Fibroblast of peridontal ligament (primary cell): ENCODE results near the gene VAT1.
"Not testable (repeated sequence)": the region's sequence is repeated elsewhere in the genome, so short reads cannot be mapped to it uniquely, and the experiment has no call there.

Source experiments
- DNase-seq: peaks from one replicate; pipeline ENCODE4 v3.0.0-alpha.2; 2010; ENCODE audit errors: extremely low read depth

The VAT1 gene

DNA sequence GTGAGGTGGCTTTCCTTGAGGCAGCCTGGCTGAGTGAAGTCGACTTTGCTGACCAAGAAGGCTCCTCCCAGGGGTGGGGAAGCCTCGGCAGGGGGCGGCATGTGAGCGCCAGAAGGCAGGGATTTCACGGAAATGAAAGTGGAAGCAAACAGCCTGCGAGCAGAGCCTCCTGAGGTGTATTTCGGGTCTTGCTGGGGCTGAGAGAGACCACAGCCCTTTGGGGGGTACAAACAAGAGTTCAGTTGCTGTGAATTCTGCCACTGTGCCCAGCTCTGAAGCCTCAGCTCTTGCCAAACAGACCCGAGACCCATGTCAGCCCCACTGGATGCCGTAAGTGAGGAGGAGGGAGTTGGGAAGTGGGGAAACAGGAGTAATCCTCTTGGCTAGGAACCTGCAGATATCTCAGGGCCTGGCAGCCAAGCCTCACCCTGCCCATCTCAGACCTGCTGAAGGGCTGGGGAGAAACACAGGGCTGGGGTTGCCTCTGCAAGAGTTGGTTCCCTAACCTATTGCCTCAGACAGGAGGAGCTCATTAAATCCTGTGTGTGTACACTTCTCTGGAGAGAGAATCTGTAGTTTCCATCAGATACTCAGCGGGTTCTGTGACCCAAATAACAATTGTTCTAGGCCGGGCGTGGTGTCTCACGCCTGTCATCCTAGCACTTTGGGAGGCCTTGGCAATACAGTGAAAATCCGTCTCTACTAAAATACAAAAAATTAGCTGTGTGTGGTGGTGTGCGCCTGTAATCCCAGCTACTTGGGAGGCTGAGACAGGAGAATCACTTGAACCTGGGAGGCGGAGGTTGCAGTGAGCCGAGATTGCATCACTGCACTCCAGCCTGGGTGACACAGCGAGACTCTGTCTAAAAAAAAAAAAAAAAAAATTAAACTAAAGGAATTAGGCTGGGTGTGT is 15.3 kb downstream of the VAT1 start, which contains the start of gene IFI35:
TSS of gene IFI35 (plus strand) at position 146 of the 913 bp plus-strand sequence. CDS start at position 310, 164 bp downstream.
- peak; percentile 82 for DNase-seq

DNA sequence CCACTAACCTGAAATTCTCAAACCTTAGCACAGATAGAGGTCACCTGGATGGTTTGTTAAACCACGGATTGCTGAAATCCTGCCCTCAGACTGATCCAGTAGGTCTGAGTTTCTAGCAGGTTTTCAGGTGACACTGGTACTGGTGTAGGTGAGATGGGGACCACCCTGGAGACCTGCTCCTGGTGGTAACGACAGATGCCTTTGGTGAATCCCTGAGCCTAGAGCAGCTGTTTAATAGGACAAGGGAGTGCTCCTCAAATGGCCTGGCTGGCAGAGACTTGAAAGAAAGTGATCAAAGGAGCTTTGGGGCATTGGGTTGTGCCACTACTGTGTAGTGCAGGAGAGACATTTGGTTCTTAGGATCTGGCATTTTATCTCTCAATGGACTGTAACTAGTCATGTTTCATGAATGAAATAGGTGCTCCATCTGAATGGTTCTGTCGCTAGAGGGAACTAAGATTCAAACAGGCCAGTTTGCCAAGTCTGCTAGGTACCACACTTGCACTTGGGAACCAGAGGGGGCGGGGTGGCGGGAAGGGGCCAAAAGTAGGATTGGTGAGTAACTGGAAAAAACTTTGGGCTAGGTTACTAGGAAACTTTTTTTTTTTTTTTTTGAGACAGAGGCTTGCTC is 18.5 kb downstream of the VAT1 start:
- no peak for DNase-seq

DNA sequence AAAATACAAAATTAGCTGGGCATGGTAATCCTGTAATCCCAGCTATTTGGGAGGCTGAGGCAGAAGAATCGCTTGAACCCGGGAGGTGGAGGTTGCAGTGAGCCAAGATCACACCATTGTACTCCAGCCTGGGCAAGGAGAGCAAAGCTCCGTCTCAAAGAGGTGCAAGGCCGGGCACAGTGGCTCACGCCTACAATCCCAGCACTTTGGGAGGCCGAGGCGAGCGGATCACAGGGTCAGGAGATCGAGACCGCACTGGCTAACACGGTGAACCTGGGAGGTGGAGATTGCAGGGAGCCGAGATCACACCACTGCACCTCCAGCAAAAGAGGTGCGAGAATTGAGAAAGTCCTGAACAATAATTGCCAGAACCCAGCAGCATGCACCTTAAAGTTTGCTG is 21.3 kb downstream of the VAT1 start:
- not testable (repeated sequence) for DNase-seq

DNA sequence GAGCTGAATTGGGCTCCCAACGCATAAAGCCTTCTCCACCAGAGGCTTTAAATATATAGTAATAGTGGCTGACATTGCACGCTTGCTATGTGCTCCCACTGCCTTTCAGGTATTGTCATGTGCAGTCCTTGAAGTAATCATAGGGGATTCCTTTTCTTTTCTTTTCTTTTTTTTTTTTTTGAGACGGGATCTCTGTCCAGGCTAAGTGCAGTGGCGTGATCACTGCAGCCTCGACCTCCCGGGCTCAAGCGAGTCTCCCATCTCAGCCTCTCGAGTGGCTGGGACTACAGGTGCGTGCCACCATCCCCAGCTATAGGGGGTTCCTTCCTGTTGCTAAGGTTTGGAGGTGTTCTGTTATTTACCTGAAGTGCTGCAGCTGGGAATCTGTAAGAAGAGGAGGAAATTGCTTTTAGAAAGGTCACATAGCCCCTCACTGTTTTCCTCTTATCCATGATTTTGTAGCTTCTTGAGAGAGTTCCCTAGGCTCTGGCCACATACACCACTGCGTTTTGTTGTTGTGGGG is 23.1 kb downstream of the VAT1 start:
- no peak for DNase-seq

DNA sequence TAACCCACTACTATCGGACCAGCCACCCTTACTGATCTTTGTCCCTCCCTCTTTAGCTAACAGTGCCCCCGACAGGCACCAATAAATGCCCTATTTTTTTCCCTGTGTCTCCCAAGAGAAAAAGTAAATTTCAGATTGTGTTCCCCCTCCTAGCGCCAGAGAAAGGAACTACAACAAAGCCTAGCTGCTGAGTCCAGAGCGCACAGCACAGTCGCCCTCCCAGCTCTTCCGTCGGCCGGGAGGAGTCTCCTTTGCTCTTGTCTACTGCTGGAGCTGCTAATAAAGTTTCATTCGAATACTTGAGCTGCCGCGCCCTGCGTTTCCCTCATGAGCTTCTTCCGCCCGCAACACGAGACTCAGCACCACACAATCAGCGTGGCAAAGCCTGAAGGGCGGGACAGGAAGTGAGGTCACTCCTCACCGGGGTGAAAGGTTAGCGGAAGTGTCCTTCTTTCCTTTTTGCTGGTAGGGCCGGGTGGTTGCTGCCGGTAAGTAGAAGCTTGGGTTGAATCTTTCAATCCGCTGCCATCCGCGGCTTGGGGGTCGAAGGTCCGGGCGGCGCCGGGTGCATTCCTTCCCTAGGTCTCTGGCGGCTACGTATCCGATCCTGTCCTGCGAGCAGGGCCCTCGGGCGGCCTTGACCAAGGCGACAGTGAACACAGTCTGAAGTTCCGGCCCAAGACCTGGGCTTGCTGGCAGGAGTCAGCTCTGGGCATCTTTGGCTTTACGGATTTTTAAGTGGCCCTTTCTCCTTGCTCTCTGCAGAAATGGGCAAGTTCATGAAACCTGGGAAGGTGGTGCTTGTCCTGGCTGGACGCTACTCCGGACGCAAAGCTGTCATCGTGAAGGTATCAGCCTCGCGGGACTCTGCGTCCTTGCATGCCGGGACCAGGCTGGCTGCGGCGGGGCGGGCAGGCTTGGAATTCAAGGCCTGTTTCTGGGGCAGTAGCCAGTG is 23.9 kb downstream of the VAT1 start, which contains the start of gene RPL27:
TSS of gene RPL27 (plus strand) at position 436 of the 955 bp plus-strand sequence. CDS start at position 768, 332 bp downstream.
- peak; percentile 100 for DNase-seq

DNA sequence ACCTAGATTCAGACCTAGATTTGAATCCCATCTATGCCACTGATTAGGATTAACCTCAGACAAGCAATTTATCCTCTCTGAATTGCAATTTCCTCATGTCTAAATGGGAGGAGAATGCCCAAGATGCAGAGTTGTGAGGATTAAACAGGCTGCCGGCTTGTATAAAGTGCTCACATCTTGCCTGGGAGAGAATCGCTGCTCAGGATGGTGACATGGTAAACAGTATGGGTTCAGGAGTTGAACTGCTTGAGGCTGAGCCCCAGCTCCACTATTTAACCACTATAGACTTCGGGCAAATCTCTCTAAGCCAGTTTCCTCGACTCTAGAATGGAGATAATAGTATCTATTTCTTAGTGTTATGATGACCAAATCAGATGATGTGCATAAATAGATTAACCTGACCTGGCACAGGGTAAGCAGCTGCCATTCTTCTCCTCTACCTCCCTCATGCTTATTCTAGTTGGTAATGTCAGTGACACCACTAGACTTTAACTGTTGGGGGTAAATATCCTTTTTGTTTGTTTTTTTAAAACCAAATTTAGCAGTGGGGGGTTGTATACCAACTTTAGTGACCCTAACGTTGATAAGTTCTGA is 24.7 kb downstream of the VAT1 start:
- DNase-seq: peak; percentile 28

DNA sequence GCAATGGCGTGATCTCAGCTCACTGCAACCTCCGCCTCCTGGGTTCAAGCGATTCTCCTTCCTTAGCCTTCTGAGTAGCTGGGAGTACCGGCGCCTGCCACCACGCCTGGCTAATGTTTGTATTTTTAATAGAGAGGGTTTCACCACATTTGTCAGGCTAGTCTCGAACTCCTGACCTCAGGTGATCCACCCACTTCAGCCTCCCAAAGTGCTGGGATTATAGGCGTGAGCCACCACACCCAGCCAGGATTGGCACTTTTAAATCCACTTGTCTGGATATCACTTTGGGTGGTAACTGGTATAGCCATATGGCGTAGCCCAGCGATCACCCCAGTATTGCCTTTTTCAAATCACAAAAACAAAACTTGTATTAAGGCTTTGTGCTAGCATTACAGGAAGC is 28.3 kb downstream of the VAT1 start:
- DNase-seq: not testable (repeated sequence)

DNA sequence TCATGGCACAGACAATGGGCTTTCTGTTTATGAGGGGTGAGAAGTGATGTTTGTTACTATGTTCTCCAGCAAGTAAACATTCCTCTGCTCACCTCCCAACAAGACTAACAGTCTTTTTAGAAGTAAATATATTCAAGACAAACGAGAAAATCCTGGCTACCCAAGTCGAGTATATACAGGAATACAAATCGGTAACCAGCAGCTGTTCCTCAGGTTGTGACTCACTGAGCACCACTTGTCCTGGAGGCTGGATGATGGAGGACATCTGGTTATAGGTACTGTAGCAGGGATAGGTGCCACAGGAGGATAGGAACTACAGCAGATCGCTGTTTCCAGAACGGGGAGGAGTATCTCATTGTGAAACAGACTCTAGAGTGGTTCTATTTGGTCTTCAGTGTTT is 29.3 kb downstream of the VAT1 start:
- DNase-seq: no peak

DNA sequence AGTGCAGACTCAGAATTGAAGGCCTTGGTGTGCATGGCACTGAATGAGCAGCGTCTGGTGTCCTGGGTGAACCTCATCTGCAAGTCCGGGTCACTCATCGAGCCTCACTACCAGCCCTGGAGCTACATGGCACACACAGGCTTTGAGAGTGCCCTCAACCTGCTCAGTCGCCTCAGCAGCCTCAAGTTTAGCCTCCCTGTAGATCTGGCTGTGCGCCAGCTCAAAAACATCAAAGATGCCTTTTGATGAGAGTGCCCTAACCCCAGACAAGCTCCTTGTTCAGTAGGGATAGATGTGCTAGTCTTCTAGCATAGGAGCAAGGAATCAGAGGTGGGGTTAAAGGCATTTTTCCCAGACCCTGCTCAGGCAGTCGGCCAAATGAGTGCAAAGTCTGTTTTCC is 30.7 kb downstream of the VAT1 start:
- no peak for DNase-seq

DNA sequence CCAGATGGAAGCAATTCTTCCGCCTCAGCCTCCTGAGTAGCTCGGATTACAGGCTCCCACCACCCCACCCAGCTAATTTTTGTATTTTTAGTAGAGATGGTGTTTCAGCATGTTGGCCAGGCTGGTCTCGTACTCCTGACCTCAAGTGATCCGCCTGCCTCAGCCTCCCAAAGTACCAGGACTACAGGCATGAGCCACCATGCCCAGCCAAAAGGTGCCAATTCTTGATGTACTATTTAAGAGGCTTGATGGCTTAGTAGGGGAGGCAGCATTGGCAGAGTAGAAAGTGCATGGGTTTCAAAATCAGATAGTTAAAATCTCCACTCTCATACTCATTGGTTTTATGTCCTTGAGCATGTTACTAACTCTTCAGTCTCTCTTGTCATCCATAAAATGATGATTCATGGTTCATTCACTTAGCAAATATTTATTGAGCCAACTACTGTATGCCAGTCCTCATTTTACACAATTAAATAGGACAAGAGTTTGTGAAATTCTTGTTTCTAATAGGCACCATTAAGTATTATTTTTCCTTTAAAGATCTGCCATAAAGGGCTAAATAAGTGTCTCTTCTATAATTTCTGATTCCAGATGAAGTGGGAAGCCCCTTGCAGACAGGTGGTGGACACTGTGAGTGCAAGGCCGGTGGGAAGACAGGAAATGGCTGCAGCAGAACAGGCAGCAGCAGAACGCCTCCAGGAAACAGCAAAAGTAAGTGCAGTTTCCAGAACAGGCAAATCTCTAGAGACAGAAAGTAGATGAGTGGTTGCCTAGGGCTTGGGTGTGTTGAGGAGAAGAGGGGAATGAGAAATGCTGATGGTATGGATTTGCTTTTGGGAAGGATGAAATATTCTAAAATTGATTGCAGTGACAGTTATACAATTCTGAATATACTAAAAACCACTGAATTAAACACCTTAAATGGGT is 32.2 kb downstream of the VAT1 start:
- DNase-seq: peak; percentile 41

DNA sequence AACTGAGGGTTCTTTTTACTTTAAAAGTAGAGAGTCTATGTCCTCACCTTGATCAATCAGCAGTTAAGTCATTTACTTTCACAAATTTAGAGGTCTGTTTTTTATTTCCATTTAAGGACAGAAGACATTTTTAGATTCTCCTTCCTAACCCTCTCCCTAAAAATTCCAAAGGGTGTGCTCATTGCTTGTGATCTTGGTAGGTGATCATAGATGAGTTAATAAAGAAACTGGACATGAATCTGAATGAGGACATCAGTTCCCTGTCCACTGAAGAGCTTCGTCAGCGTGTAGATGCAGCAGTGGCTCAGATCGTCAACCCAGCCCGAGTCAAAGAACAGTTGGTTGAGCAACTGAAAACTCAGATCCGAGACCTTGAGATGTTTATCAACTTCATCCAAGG is 33.0 kb downstream of the VAT1 start:
- DNase-seq: no peak

DNA sequence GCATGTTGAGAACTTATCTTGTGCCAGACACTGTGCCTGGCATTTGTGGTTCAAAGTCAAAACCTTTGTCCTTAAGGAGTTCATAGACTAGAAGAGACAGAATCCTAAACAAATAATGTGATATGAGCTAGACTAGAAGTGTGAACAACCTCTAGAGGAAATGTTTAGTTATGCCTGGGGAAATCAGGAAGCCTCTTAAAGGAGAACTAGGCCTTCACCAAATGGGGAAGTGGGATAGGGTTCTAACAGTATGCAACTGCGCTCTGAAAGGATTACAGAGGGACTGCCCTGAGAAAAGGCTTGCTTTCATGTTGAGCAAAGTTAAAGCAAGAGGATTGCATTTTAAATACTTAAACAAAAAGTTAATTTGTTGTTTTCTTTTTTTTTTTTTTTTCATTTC is 37.0 kb downstream of the VAT1 start:
- DNase-seq: no peak

DNA sequence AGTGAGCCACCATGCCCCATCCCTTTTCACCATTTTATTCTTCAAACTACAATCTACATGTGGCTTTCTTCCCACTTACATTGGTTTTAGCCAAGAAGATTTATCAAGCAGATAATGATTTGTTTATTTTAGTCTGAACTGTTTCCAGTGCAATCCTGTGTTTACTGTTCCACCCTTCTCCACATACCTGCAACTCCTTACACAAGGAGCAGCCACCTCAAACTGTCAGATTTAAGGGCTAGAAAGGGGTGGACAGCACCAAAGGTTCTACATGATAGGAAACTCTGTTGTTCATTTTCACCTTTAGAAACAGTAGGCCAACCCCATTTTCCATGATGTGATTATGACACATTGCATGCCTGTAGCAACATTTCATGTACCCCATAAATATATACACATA is 39.9 kb downstream of the VAT1 start:
- DNase-seq: no peak

DNA sequence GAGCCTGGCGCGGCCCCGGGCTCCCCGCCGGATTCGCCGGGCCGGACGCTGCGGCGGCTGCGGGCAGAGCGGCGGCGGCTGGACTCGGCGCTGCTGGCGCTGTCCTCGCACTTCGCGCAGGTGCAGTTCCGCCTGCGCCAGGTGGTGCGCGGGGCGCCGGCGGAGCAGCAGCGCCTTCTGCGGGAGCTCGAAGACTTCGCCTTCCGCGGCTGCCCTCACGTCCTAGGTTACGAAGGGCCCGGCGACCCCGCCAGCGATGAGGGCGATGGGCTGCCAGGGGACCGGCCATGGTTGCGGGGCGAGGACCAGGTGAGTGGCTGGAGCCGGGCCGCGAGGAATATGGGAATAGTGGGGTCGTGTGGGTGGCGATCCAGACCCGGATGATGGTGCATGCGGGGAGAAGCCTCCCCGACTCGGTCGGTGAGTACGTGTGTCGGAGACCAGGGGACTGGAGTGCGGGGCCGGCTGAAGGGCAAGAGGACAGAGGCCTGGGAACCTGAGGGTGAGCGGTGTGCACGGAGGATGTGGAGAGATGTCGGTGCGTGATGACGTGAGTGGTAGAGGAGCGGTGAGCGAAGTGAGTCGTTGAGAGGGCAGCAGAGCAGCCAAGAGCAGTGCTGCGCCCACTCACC is 41.3 kb downstream of the VAT1 start:
- peak; percentile 31 for DNase-seq

DNA sequence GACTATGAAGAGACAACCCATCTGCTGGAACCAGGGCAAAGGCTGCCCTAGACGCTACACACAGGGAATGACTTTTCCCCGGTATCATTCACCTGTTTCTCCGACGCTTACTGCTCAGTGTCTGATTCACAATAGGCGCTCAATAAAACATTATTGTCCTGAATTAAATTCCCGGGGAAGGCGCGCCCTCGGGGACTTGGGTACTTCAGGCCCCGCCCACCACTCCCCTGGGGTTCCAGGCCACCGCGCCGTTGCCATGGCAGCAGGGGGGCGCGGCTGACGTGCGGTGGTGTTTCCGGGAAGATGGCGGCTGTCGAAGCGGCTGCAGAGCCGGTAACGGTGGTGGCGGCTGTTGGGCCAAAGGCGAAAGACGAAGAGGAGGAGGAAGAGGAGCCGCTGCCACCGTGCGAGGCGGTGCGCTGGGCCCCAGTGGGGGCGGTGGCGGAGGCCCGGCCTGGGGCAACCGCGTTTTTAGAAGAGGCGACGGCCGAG is 41.9 kb downstream of the VAT1 start, which contains the start of gene RUNDC1:
TSS of gene RUNDC1 (plus strand) at position 292 of the 492 bp plus-strand sequence. CDS start at position 304, 12 bp downstream.
- DNase-seq: peak; percentile 67

DNA sequence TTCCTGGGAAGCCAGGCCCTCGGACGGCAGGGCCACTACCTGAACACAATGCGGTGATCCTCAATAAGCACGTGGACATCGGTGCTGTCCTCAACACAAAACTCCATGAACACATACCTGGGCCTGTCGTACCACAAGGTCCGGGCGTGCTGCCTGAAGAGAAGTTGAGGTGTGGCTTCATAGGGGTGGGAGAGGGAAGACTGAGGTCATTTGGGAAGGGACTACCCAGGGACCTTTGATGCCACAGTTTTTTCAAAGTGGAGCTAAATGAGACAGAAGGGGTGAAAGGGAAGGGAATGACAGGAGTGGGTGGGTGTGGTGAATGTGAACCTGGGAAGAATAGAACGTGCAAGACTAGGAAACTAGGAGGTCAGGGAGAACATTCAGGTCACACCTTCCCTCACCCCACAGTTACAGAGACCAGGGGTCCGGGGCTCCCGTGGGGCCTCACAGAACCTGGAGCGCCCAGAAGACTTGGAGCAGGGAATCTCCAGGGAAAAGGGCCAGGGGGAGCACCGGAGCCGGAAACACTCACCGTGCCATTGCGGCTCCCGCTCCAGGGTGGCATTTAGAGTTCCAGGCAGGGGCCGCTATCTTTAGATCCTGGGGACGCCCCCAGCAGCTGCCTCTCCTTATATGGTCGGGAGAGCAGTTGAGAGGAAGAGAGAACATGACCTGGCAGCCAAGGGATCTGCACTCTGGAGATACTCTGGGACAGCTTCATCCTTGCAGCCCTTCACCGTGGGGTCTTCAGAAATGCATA is 42.5 kb downstream of the VAT1 start, which contains the start of gene PTGES3L:
TSS of gene PTGES3L (minus strand) at position 570 of the 763 bp plus-strand sequence. CDS start at position 543, 27 bp downstream.
- DNase-seq: no peak

DNA sequence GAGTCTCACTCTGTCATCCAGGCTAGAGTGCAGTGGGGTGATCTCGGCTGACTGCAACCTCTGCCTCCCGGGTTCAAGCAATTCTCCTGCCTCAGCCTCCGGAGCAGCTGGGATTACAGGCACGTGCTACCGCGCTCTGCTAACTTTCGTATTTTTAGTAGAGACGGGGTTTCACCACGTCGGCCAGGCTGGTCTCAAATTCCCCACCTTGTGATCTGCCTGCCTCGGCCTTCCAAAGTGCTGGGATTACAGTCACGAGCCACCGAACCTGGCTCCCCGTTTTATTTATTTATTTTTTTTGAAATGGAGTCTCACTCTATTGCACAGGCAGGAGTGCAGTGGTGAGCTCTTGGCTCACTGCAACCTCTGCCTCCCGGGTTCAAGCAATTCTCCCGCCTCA is 46.5 kb downstream of the VAT1 start:
- not testable (repeated sequence) for DNase-seq

DNA sequence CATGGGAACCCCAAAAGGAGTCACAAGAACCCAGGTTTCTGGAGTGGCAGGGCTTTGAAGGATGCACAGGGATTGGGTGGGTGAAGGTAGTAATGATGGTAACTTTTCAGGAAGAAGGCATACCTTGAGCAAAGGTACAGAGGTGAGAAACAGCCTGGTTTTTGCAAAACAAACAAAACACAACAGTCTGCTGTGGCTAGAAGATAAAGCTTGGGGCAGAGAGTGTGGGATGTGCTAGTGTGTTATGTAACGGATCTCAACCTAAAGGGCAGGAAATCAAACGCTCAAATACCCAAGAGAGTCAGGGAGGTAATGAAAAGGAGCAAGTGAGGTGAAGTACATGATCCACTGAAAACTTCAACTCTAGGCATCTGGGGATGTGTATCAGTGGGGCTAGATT is 46.9 kb downstream of the VAT1 start:
- no peak for DNase-seq
